DMS153 (cell line): ENCODE measurements around the gene KCTD1.

Source experiments
- DNase-seq: peaks from one replicate; lab custom pipeline; 2025; lab: John Stamatoyannopoulos, UW

The KCTD1 gene

GRCh38 chr18:26549263-26550094, 1.1 kb upstream of the KCTD1 start:
- DNase-seq, result peak; percentile 43

- DNase-seq, result peak; percentile 81
These were observed 523 bp downstream of the KCTD1 start for GRCh38 chr18:26547646-26548414.

- no peak for DNase-seq
These were observed 1.3 kb downstream of the KCTD1 start for GRCh38 chr18:26546875-26547645.

- DNase-seq, result no peak
These were observed 2.0 kb downstream of the KCTD1 start for GRCh38 chr18:26546170-26546874.

GRCh38 chr18:26545335-26546123, 2.8 kb downstream of the KCTD1 start:
- no peak for DNase-seq

- DNase-seq, result no peak
These were observed 3.9 kb downstream of the KCTD1 start for GRCh38 chr18:26544451-26544850.

- DNase-seq, result no peak
These were observed 5.0 kb downstream of the KCTD1 start for GRCh38 chr18:26543373-26543772.

GRCh38 chr18:26540043-26540628, 8.2 kb downstream of the KCTD1 start:
- no peak for DNase-seq

GRCh38 chr18:26538524-26538923, 9.8 kb downstream of the KCTD1 start:
- no peak for DNase-seq

- DNase-seq, result no peak
These were observed 11.7 kb downstream of the KCTD1 start for GRCh38 chr18:26536664-26537063.

- no peak for DNase-seq
These were observed 12.3 kb downstream of the KCTD1 start for GRCh38 chr18:26536032-26536431.

GRCh38 chr18:26535630-26536029, 12.7 kb downstream of the KCTD1 start:
- no peak for DNase-seq

- no peak for DNase-seq
These were observed 15.7 kb downstream of the KCTD1 start for GRCh38 chr18:26532367-26533340.

GRCh38 chr18:26531605-26532298, 16.6 kb downstream of the KCTD1 start:
- no peak for DNase-seq

- no peak for DNase-seq
These were observed 21.5 kb downstream of the KCTD1 start for GRCh38 chr18:26526966-26527234.

- no peak for DNase-seq
These were observed 22.0 kb downstream of the KCTD1 start for GRCh38 chr18:26526128-26526965.

GRCh38 chr18:26524504-26525351, 23.6 kb downstream of the KCTD1 start:
- DNase-seq, result no peak
